Body of pancreas (tissue), 4 donors: ENCODE measurements around the gene DRGX.

ENCODE experiments used
- CTCF ChIP-seq, 7 experiments: fragments of 450-650 bp in 4 of 7; fragments of 200-600 bp in 3 of 7; sonication (generic) in 3 of 7; IDR thresholded peaks; one replicate each; pipeline ENCODE4 v1.5.1; 2016 to 2019; ENCODE audit warnings: antibody characterized with exemption in 7 of 7
- POLR2A ChIP-seq, 3 donors: fragments of 450-650 bp; IDR thresholded peaks; one replicate each; pipeline ENCODE4 v1.6.1; 2016; ENCODE audit warnings: antibody characterized with exemption in 3 of 3, mild to moderate bottlenecking in 2 of 3

GRCh38 chr10:49441488-49442476 is 45.9 kb upstream of the DRGX start:
- TF ChIP-seq CTCF (IDR thresholded peaks at IDR 0.05) = no peak
- no peak for TF ChIP-seq POLR2A (IDR thresholded peaks at IDR 0.05)
